Transverse colon (tissue), 4 donors: ENCODE measurements around the gene AGO3. TPM values are rescaled to one million over a fixed set of nuclear protein-coding genes. Genes with fewer than 3 reads are reported as not detected.
"Not testable (repeated sequence)": the region's sequence is repeated elsewhere in the genome, so short reads cannot be mapped to it uniquely, and the experiment has no call there.

Experiments used
- DNase-seq: peaks from one replicate; pipeline ENCODE4 v3.0.0-alpha.2; 2019
- H3K27ac ChIP-seq, 4 donors: fragments of 200-600 bp; sonication (generic); 2 replicates each; pipeline ENCODE4 v1.5.1; 2016 to 2018; ENCODE audit warnings: inconsistent platforms in 4 of 4
- H3K27me3 ChIP-seq: fragments of 200-600 bp; sonication (generic); 2 replicates; pipeline ENCODE4 v1.5.1; 2017; ENCODE audit warnings: inconsistent platforms
- H3K36me3 ChIP-seq, 4 donors: fragments of 200-600 bp; sonication (generic); 2 replicates each; pipeline ENCODE4 v1.5.1; 2017 to 2019; ENCODE audit warnings: inconsistent platforms in 4 of 4
- H3K4me1 ChIP-seq, 4 donors: fragments of 200-600 bp; sonication (generic); 2 replicates each; pipeline ENCODE4 v1.5.1; 2017 to 2020; ENCODE audit warnings: inconsistent platforms in 4 of 4
- H3K4me3 ChIP-seq, 4 donors: fragments of 200-600 bp; sonication (generic); 1 replicate in 1 of 4; 2 replicates in 3 of 4; pipeline versions ENCODE4 v1.5.1 to v1.6.1; 2017 to 2019; ENCODE audit warnings: inconsistent platforms in 4 of 4
- H3K9me3 ChIP-seq, 2 donors: fragments of 200-600 bp; sonication (generic); 2 replicates each; pipeline ENCODE4 v1.5.1; 2017 to 2019; ENCODE audit warnings: inconsistent platforms in 2 of 2
- CTCF ChIP-seq, 5 experiments: fragments of 200-600 bp in 3 of 5; fragments of 450-650 bp in 2 of 5; sonication (generic) in 3 of 5; IDR thresholded peaks; 1 replicate in 2 of 5; 2 replicates in 3 of 5; pipeline ENCODE4 v1.5.1; 2016 to 2017; ENCODE audit warnings: antibody characterized with exemption in 5 of 5, inconsistent platforms in 3 of 5, mild to moderate bottlenecking in 2 of 5, moderate library complexity in 1 of 5
- EP300 ChIP-seq: sonication (generic); formaldehyde crosslinking; IDR thresholded peaks from one replicate; pipeline ENCODE4 v1.6.1; 2017; ENCODE audit warnings: antibody characterized with exemption, low read depth
- POLR2A ChIP-seq: fragments of 450-650 bp; IDR thresholded peaks from one replicate; pipeline ENCODE4 v1.6.1; 2016; ENCODE audit warnings: antibody characterized with exemption, mild to moderate bottlenecking, moderate library complexity
- POLR2AphosphoS5 ChIP-seq, 3 donors: sonication (generic); formaldehyde crosslinking; IDR thresholded peaks; one replicate each; pipeline ENCODE4 v1.6.1; 2016; ENCODE audit warnings: antibody characterized with exemption in 3 of 3
- WGBS, 2 donors: methylation state at CpG; one replicate each; pipeline ENCODE4 v1.1.5; 2018; ENCODE audit warnings: low coverage in 1 of 2; 5-methylcytosine and 5-hydroxymethylcytosine counted together
- in situ Hi-C, 4 donors: fragments of 200-750 bp; cut with MboI; loops; one replicate each; pipeline versions ENCODE4 v1.15.0 to v1.15.1; 2017; ENCODE audit warnings: low sequenced_read_pairs in 3 of 4, low pct_ligation_motif_present in 1 of 4, low pct_unique_long_range_greater_than_20kb in 1 of 4
- intact Hi-C: fragments of 100-400 bp; cut with DNase I; formaldehyde crosslinking; loops from one replicate; pipeline ENCODE4 v1.15.1; 2023; ENCODE audit warnings: low total_unique reads
- total RNA-seq, 4 donors: library from RNA; depleted of rRNA; stranded (reverse); fragments of >200 nt; gene quantifications; one replicate each; pipeline ENCODE4 v1.1.0, GENCODE V29; 2016

AGO3 gene
- total RNA-seq, 4 donors from 2014 or later: 11.3 to 357 (median 14.1) TPM

- intact Hi-C loops: no loop called here
- Histone ChIP-seq H3K4me1 (peaks cover 15 to 47% (median 29%) of the 10 kb centered on the region in 4 donors), H3K27me3 (no peaks in the 10 kb centered on the region), H3K36me3 (peaks cover 0 to 20% (median 9%) of the 10 kb centered on the region in 4 donors), H3K27ac (peak overlapping the region in 3 of 4 donors; percentile 15 to 51 (median 30)), H3K9me3 (no peaks in the 10 kb centered on the region), H3K4me3 (no peak overlapping the region)
- in situ Hi-C loops: no loop called here
- 68 to 69% methylated on average over 2 of the region's 2 CpGs for WGBS, 2 donors
- no peak for DNase-seq
- no peak for TF ChIP-seq CTCF (IDR thresholded peaks at IDR 0.05)
- no peak for TF ChIP-seq POLR2A
- no peak for TF ChIP-seq POLR2AphosphoS5 (IDR thresholded peaks at IDR 0.05)
- TF ChIP-seq EP300: no peak
Observed at GRCh38 chr1:35887508-35887907, 43.4 kb upstream of the AGO3 start.

- in situ Hi-C loops: no loop called here
- Histone ChIP-seq H3K27ac (peak overlapping the region in 2 of 4 donors; percentile 15 to 24), H3K4me1 (peaks cover 15 to 43% (median 27%) of the 10 kb centered on the region in 4 donors), H3K4me3 (no peak overlapping the region), H3K9me3 (no peaks in the 10 kb centered on the region), H3K27me3 (no peaks in the 10 kb centered on the region), H3K36me3 (peaks cover 0 to 27% (median 12%) of the 10 kb centered on the region in 4 donors)
- 61 to 86% methylated on average over 1 to 11 of the region's 11 CpGs for WGBS, 2 donors
- no peak for TF ChIP-seq CTCF (IDR thresholded peaks at IDR 0.05)
- no peak for TF ChIP-seq POLR2A
- TF ChIP-seq EP300: no peak
- TF ChIP-seq POLR2AphosphoS5 (IDR thresholded peaks at IDR 0.05): no peak
- intact Hi-C loops: no loop called here
- DNase-seq: peak; percentile 13
Observed at GRCh38 chr1:35888255-35888654, 42.6 kb upstream of the AGO3 start.

GRCh38 chr1:35888981-35889380 lies 41.9 kb upstream of the AGO3 start:
- H3K27me3 ChIP-seq, DNase-seq, H3K9me3 ChIP-seq, in situ Hi-C loops, H3K4me3 ChIP-seq, H3K27ac ChIP-seq, intact Hi-C loops: not testable (repeated sequence)
- H3K36me3 ChIP-seq: peaks cover 0 to 29% (median 14%) of the 10 kb centered on the region in 4 donors
- H3K4me1 ChIP-seq: peaks cover 15 to 42% (median 26%) of the 10 kb centered on the region in 4 donors
- WGBS, 2 donors: 38 to 82% methylated on average over 1 to 3 of the region's 3 CpGs

GRCh38 chr1:35893051-35893879 lies 37.6 kb upstream of the AGO3 start:
- 99% methylated on average over 14 of the region's 14 CpGs; no CpG with 5 or more reads in 1 of the 2 donors for WGBS, 2 donors
- H3K27ac ChIP-seq: no peak overlapping the region
- no peaks in the 10 kb centered on the region for H3K27me3 ChIP-seq
- no peak for DNase-seq
- H3K4me3 ChIP-seq: no peak overlapping the region
- in situ Hi-C loops (no loop called here), intact Hi-C loops (no loop called here)
- no peaks in the 10 kb centered on the region for H3K9me3 ChIP-seq
- peaks cover 0 to 4% (median 0%) of the 10 kb centered on the region in 4 donors for H3K4me1 ChIP-seq
- TF ChIP-seq EP300 (no peak), POLR2A (no peak), CTCF (IDR thresholded peaks at IDR 0.05) (no peak), POLR2AphosphoS5 (IDR thresholded peaks at IDR 0.05) (no peak)
- peaks cover 0 to 48% (median 20%) of the 10 kb centered on the region in 4 donors for H3K36me3 ChIP-seq
